H1 (cell line): Measurements from ENCODE around the gene TMCC1.

ENCODE experiments used
- CREB1 ChIP-seq: IDR thresholded peaks from 2 replicates; pipeline ENCODE4 v1.6.1; 2012; ENCODE audit warnings: inconsistent platforms
- EZH2 ChIP-seq: fragments of 200-600 bp; sonication (generic); IDR thresholded peaks from 2 replicates; pipeline ENCODE4 v1.7.1; 2012; ENCODE audit warnings: low read depth, mild to moderate bottlenecking, moderate library complexity, low read length, inconsistent platforms; ENCODE audit not compliant: severe bottlenecking
- GABPA ChIP-seq: IDR thresholded peaks from 2 replicates; pipeline ENCODE4 v1.6.1; 2011; ENCODE audit warnings: mild to moderate bottlenecking, low read length, moderate library complexity, borderline replicate concordance; ENCODE audit not compliant: insufficient read depth
- HDAC6 ChIP-seq: IDR thresholded peaks from one replicate; pipeline ENCODE4 v1.7.1; 2012; ENCODE audit warnings: low read depth, mild to moderate bottlenecking, inconsistent platforms, low read length, moderate library complexity
- KDM1A ChIP-seq: fragments of 200-600, 300-600 bp; sonication (generic); IDR thresholded peaks from 2 replicates; pipeline ENCODE4 v1.7.1; 2016; ENCODE audit warnings: mild to moderate bottlenecking, low read length, borderline replicate concordance
- POLR2A ChIP-seq, 2 experiments: IDR thresholded peaks; 1 replicate in 1 of 2; 2 replicates in 1 of 2; pipeline ENCODE4 v1.6.1; 2011; ENCODE audit warnings: low read depth in 2 of 2, low read length in 2 of 2, mild to moderate bottlenecking in 2 of 2; ENCODE audit errors: control extremely low read depth in 1 of 2
- POLR2AphosphoS5 ChIP-seq: IDR thresholded peaks from 2 replicates; pipeline ENCODE4 v1.6.1; 2011; ENCODE audit warnings: low read depth, low read length
- RAD21 ChIP-seq, 2 experiments: IDR thresholded peaks in 1 of 2; conservative IDR thresholded peaks in 1 of 2; 2 replicates each; pipeline ENCODE4 v1.6.1; 2011; ENCODE audit warnings: low read depth in 2 of 2, low read length in 2 of 2, improper control_type of control experiment in 1 of 2, inconsistent platforms in 1 of 2, mild to moderate bottlenecking in 1 of 2, moderate library complexity in 1 of 2
- RFX5 ChIP-seq: IDR thresholded peaks from 2 replicates; pipeline ENCODE4 v1.6.1; 2011; ENCODE audit warnings: low read depth, low read length, improper control_type of control experiment, borderline replicate concordance
- TAF1 ChIP-seq: IDR thresholded peaks from 2 replicates; pipeline ENCODE4 v1.6.1; 2011; ENCODE audit warnings: mild to moderate bottlenecking, low read depth, low read length
- ZNF274 ChIP-seq: IDR thresholded peaks from 2 replicates; pipeline ENCODE4 v1.7.0; 2012; ENCODE audit warnings: low read length, borderline replicate concordance; ENCODE audit errors: extremely low read depth
- TF ChIP-seq, protein P1 (sequence below), 3 experiments: IDR thresholded peaks; 1 replicate in 2 of 3; 2 replicates in 1 of 3; pipeline versions ENCODE4 v1.5.1 to v1.6.1; 2011; ENCODE audit warnings: low read length in 3 of 3, mild to moderate bottlenecking in 3 of 3, inconsistent platforms in 2 of 3, low read depth in 1 of 3, moderate library complexity in 1 of 3; ENCODE audit not compliant: insufficient read depth in 1 of 3; ENCODE audit errors: control extremely low read depth in 1 of 3

DNA sequence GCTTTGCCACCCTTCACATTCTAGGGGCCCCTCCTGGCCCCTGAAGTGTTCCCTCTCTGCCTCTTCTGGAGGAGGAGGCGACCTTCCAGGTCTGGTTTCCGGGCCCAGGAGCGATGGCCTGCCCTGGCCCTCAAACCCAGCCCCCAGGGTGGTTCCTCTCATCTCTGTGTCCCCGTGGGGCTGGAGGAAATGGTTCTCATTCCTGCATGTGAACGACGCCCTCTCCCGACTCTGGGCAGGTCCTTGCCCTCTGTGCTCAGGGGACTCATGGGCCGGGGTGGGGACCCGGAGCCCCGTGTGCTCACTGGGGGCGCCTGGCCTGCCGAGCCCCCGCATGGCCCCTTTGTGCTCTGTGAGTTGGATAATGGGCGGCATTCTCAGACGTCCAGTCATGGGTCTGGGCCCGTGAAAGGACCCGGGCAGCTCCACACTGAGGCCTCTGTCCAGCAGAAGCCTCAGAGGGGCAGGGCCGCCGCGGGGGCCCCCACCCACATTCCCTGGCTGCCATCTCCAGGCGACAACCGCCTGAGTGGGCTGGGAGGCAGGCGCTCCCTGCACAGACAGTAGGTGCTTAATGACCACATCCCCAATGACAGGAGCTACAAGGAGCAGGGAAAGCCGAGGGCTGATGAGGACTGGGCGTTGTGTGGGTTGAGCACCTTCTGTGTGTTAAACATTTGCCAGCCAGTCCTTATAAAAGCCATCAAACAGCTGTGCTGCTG lies 281.5 kb downstream of the TMCC1 start:
- TF ChIP-seq HDAC6 (no peak), GABPA (no peak), EZH2 (no peak), POLR2A (IDR thresholded peaks at IDR 0.05; ENCODE audit: control extremely low read depth in 1 of 2, low read depth in 2 of 2, low read length in 2 of 2) (no peak), CREB1 (no peak), RAD21 (IDR thresholded peaks at IDR 0.05 in 1 of 2, conservative IDR thresholded peaks at IDR 0.05 in 1 of 2; ENCODE audit: low read depth in 2 of 2, low read length in 2 of 2) (peak; percentile 19 to 45; a peak in 3 of 4 replicates), RFX5 (no peak), ZNF274 (no peak), POLR2AphosphoS5 (no peak), TAF1 (no peak), KDM1A (no peak)
- TF ChIP-seq, protein P1, sequence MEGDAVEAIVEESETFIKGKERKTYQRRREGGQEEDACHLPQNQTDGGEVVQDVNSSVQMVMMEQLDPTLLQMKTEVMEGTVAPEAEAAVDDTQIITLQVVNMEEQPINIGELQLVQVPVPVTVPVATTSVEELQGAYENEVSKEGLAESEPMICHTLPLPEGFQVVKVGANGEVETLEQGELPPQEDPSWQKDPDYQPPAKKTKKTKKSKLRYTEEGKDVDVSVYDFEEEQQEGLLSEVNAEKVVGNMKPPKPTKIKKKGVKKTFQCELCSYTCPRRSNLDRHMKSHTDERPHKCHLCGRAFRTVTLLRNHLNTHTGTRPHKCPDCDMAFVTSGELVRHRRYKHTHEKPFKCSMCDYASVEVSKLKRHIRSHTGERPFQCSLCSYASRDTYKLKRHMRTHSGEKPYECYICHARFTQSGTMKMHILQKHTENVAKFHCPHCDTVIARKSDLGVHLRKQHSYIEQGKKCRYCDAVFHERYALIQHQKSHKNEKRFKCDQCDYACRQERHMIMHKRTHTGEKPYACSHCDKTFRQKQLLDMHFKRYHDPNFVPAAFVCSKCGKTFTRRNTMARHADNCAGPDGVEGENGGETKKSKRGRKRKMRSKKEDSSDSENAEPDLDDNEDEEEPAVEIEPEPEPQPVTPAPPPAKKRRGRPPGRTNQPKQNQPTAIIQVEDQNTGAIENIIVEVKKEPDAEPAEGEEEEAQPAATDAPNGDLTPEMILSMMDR (IDR thresholded peaks at IDR 0.05; ENCODE audit: control extremely low read depth in 1 of 3, insufficient read depth in 1 of 3, low read depth in 1 of 3, low read length in 3 of 3) = peak in 1 of 3 experiments; percentile 14; a peak in 1 of 4 replicates
